GM18520 (cell line): Measurements from ENCODE around the gene PRSS12.
"Not testable (repeated sequence)": the region's sequence is repeated elsewhere in the genome, so short reads cannot be mapped to it uniquely, and the experiment has no call there.

Experiments used
- ATAC-seq: cut with Tn5 transposase; IDR thresholded peaks from one replicate; pipeline ENCODE4 v1.9.1; 2021; ENCODE audit not compliant: unreplicated experiment

PRSS12 gene

DNA sequence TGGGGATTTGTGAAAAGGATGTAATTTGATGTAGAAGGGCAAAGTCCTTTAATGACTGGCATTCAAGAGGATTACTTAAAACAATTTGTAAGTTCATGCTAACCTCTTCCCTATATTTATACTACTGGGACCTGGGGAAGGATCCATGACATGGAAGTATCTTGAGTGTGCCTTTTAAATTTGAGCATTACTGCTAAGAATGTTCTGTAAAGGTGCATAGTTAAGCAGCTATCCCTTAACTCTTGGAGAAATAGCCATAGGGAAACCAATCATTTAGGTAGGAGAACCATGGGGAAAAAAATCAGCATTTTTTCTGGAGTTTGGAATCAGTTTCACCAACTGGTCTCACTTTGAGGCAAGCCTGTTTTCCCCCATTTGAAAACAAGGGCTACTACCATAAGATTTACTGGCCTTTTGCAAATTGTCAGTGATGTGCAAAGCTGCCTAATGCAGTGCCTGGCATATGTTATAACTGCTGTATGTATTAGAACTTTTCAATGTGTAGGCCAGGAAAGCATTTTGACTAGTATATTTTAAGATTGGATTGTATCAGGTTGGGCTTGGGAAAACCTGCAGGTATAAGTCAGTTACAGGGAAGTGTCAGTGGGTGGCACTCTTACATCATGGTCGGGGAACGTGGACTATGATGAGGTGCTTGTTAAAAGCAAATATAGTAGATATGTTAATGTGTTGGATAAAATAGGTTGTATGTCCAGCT, 72.1 kb downstream of the PRSS12 start:
- peak; percentile 21 for ATAC-seq

DNA sequence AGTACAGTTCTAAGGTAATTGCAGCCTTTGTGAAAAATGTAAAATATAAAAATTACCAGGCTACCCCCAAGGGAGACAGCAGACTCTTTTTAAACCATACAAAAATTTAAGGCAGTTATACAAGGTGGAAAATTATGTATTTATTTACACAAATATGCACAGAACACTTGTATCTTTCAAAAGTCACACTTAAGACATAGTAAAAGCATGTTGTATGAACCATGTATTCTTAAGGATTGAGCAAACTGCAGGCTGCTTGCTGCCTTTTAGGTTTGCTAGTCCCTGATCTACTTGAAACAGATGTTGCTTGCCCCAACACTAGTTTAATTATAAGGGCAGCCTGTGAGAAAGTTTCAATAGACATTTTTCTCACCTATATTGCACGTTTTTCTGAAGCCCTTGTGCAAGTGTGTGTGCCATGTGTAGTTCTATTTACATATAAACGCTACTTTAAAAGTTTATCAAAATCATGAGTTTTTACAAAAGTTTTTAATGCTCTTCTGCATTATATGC, 72.8 kb downstream of the PRSS12 start:
- no peak for ATAC-seq

- no peak for ATAC-seq
These were observed 73.5 kb downstream of the PRSS12 start for GRCh38 chr4:118279328-118279727.

DNA sequence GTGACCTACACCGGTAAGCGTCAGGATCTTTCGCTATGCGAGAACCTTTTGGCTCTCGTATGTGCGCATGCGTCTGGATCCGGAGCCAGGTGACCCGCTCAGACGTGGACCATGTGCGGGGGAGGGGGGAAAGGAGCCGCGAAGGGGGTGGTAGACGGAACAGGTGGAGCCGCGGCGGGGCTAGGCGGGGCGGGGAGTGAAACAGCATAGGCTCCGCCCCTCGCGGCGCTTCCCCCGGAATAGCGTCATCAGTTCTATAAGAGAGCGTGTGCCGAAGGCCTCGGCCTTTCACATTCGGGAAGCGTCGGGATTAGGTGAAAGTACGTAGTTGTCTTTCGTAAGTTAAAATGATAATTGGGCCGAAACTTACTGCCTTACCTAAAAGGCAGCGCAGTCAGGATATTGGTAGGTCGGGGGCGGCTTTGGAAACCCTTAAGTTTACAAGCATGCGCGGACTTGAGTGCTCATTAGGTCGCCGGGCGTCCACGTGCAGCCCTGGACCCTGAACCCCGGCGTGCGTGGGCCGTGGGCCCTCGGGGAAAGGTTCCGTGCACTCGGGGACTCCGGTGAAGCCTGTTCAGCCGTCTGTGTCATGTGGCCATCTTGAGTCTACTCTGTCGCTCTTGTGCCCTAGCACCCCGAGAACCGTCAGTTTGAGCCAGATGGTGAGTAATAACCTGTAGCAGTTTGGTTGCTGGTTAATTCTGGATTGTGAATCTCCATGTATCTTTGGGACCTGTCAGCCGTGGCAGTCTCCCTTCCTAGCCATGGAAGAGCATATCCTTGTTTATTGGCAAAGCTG, 74.1 kb downstream of the PRSS12 start:
- ATAC-seq, result peak; percentile 73

DNA sequence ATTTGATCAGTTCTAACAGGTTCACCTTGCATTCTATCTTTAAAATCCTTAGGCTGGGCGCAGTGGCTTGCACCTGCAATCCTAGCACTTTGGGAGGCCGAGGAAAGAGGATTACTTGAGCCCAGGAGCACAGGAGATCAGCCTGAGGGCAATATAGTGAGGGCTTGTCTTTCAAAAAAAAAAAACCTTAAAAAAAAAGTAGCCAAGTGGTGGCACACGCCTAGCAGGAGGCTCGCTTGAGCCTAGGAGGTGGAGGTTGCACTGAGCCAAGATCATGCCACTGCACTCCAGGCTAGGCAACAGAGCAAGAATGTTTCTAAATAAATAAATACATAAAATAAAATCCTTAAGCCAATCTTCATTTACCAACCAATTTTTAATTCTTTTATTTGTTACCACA, 75.6 kb downstream of the PRSS12 start:
- no peak for ATAC-seq

- ATAC-seq, result no peak
These were observed 76.2 kb downstream of the PRSS12 start for GRCh38 chr4:118276580-118276979.

GRCh38 chr4:118273642-118274041, 79.2 kb downstream of the PRSS12 start:
- ATAC-seq, result no peak

DNA sequence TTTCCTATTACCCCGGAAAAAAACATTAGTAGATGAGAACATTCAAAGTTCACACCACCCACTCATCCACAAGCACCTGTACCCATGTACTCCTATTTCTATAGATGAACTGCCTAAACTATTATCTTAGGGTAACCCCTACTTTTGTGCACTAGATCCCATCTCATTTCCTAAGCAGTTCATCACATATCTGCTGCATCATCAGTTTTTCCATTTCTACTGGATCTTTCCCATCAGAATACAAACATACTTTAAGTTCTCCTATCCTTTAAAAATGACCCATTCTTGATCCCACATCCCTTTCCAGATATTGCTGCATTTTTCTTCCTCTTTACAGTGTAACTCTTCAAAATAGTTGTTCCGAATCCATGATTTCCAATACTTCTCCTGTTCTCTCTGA, 81.0 kb downstream of the PRSS12 start:
- no peak for ATAC-seq

- peak; percentile 45 for ATAC-seq
These were observed 82.3 kb downstream of the PRSS12 start for GRCh38 chr4:118270492-118270891.

GRCh38 chr4:118268780-118269179, 84.0 kb downstream of the PRSS12 start:
- ATAC-seq, result no peak

GRCh38 chr4:118266145-118266496, 86.7 kb downstream of the PRSS12 start:
- not testable (repeated sequence) for ATAC-seq

- no peak for ATAC-seq
These were observed 87.3 kb downstream of the PRSS12 start for GRCh38 chr4:118265312-118266144.

GRCh38 chr4:118264096-118264495, 88.7 kb downstream of the PRSS12 start:
- no peak for ATAC-seq

- no peak for ATAC-seq
These were observed 92.5 kb downstream of the PRSS12 start for GRCh38 chr4:118260309-118260708.

DNA sequence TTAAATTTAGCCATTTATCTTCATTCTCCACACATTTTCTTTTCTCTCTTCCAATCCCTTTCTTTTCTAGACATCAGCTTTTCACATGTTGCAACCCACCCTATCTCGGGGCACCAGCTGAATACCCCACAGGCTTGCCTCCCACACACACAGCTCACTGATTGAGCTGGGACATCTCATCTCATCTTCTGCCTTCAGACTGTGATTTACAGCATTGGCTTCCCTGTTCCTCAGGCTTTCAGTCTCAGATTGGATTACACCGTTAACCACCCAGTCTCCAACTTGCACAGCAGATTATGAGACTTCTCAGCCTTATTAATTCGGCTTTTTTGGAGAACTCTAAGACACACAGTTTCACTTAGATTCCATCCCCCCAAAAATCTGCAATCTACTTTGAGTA, 93.7 kb downstream of the PRSS12 start:
- no peak for ATAC-seq

DNA sequence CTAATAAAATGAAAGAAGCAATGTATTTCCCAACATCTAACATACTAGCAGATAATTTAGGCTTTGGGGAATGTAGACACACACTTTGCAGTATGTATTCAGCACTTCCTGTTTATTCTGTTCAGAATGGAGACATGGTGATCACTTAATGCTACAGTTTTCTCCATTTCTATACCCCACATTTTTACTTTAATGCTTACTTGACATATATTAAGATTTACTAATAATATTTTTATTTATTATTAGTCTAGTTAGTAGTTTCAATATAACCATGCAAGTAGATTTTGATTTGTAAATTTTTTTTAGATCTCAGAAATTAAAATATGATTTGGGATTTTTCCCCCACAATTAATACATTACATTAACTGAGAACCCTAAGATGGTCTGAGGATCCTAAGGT, 98.4 kb downstream of the PRSS12 start:
- ATAC-seq, result no peak

GRCh38 chr4:118249890-118250289, 102.9 kb downstream of the PRSS12 start:
- ATAC-seq, result no peak

- ATAC-seq, result no peak
These were observed 115.3 kb downstream of the PRSS12 start for GRCh38 chr4:118237531-118237930.

DNA sequence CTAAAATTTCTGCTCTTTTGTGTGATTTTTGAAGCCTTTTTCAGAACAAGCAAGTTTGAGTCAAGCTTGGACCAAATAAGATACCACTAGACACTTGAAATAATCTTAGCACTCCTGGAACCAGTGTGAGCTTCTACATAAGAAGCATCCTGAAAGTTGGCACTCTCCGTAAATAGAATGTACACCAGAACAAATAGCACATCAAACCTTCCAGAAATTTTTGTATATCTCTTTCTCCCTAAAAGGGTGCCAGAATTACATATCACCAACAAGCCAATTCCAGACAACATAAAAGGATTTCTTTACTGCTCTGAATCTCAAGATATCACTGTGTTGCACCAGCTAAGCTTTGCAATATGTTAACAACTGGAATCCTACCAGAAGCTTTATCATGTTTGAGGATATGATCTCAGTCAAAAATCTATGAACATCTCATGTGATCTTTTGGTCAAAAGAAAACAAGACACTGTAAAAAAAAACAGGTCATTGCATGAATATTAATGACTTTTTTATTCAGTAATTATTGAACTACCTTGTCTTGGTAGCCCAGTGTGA, 117.2 kb downstream of the PRSS12 start:
- ATAC-seq, result no peak
